HepG2 (cell line): ENCODE data around the gene SFRP4. TPM values are rescaled to one million over a fixed set of nuclear protein-coding genes. Genes with fewer than 3 reads are reported as not detected.

Experiments used
- BRF2 ChIP-seq: sonication (generic); formaldehyde crosslinking; IDR thresholded peaks from 2 replicates; pipeline ENCODE4 v1.8.1; 2022; ENCODE audit warnings: mild to moderate bottlenecking, missing genetic modification reagents
- DZIP1 ChIP-seq: sonication (generic); formaldehyde crosslinking; IDR thresholded peaks from 2 replicates; pipeline ENCODE4 v1.5.0; 2020; ENCODE audit warnings: mild to moderate bottlenecking, missing genetic modification reagents
- ELF4 ChIP-seq: sonication (generic); formaldehyde crosslinking; IDR thresholded peaks from 2 replicates; pipeline ENCODE4 v1.5.0; 2020; ENCODE audit warnings: missing genetic modification reagents, mild to moderate bottlenecking, moderate library complexity, borderline replicate concordance
- PRDM4 ChIP-seq: sonication (generic); formaldehyde crosslinking; IDR thresholded peaks from 2 replicates; pipeline ENCODE4 v1.9.0; 2021; ENCODE audit warnings: missing genetic modification reagents, borderline replicate concordance
- ZBTB46 ChIP-seq: sonication (generic); formaldehyde crosslinking; IDR thresholded peaks from 2 replicates; pipeline ENCODE4 v1.4.0; 2020; ENCODE audit warnings: mild to moderate bottlenecking, missing genetic modification reagents, borderline replicate concordance
- ZNF343 ChIP-seq: sonication (generic); formaldehyde crosslinking; IDR thresholded peaks from 2 replicates; pipeline ENCODE4 v1.4.0; 2020; ENCODE audit warnings: mild to moderate bottlenecking, missing genetic modification reagents
- ZNF513 ChIP-seq: sonication (generic); formaldehyde crosslinking; conservative IDR thresholded peaks from 2 replicates; pipeline ENCODE4 v1.5.0; 2020; ENCODE audit warnings: missing genetic modification reagents
- ZNF646 ChIP-seq: sonication (generic); formaldehyde crosslinking; IDR thresholded peaks from 2 replicates; pipeline ENCODE4 v1.9.0; 2021; ENCODE audit warnings: mild to moderate bottlenecking, missing genetic modification reagents
- polyA plus RNA-seq, 8 experiments: library from polyadenylated mRNA; depleted of rRNA in 3 of 8; stranded (reverse) in 7 of 8; unstranded in 1 of 8; fragments of >200 nt; fragmentation: Illumina TruSeq in 4 of 8; extraction: Trizol in 4 of 8; gene quantifications; 2 replicates each; pipeline versions ENCODE4 v1.2.1 to v1.2.3, GENCODE V29; 2011 to 2016; ENCODE audit warnings: low read depth in 4 of 8, missing spikeins in 1 of 8, mixed read lengths in 1 of 8; ENCODE audit not compliant: insufficient read depth in 1 of 8
- total RNA-seq, 5 experiments: library from RNA; depleted of rRNA; stranded (reverse); fragments of >200 nt; fragmentation: Illumina TruSeq; extraction: Trizol; gene quantifications; 2 replicates each; pipeline ENCODE4 v1.2.3, GENCODE V29; 2016; ENCODE audit warnings: low read depth in 1 of 5

The SFRP4 gene
- total and polyA plus RNA-seq, 2 of the 13 experiments (the other 11 are each of a cell fraction or from before 2014, with no cell fraction given) = 0.96 to 1.8 TPM

- TF ChIP-seq BRF2 (0 out of 2 replicates have a peak, but pooled peaks have one; percentile 34), ZNF513 (CRISPR knock-in tag) (no peak), ZNF646 (CRISPR knock-in tag) (no peak), ELF4 (CRISPR knock-in tag) (no peak), PRDM4 (CRISPR knock-in tag) (no peak), ZBTB46 (CRISPR knock-in tag) (no peak; the same call in 1 of the 2 replicates), DZIP1 (CRISPR knock-in tag) (0 out of 2 replicates have a peak, but pooled peaks have one; percentile 5), ZNF343 (CRISPR knock-in tag) (0 out of 2 replicates have a peak, but pooled peaks have one; percentile 48)
Measured at GRCh38 chr7:37916673-37917660, at the start of gene SFRP4 (continued).
